Measurements from ENCODE around the gene HADHA.

HADHA gene

GRCh38 chr2:26176279-26176615 is 68.2 kb downstream of the HADHA start:
- Histone ChIP-seq H3K36me3 (ENCODE audit: control insufficient read depth, insufficient read depth, low read length) (no peaks in the 10 kb centered on the region), H3K4me3 (replicated peaks; ENCODE audit: low read depth, low read length) (no peak overlapping the region), H3K27me3 (replicated peaks; ENCODE audit: control insufficient read depth, insufficient read depth, low read length) (no peaks in the 10 kb centered on the region; the same call in 1 of the 2 replicates)
- TF ChIP-seq CTCF (IDR thresholded peaks at IDR 0.05; ENCODE audit: insufficient read depth, low read length, poor library complexity, severe bottlenecking): no peak
- DNase-seq (ENCODE audit: extremely low read depth, insufficient read length): no peak

GRCh38 chr2:26175466-26176278 is 68.8 kb downstream of the HADHA start:
- TF ChIP-seq CTCF (IDR thresholded peaks at IDR 0.05; ENCODE audit: insufficient read depth, low read length, poor library complexity, severe bottlenecking): no peak
- H3K4me3 ChIP-seq (replicated peaks; ENCODE audit: low read depth, low read length): no peak overlapping the region
- no peak for DNase-seq (ENCODE audit: extremely low read depth, insufficient read length)
- no peaks in the 10 kb centered on the region; the same call in 1 of the 2 replicates for H3K27me3 ChIP-seq (replicated peaks; ENCODE audit: control insufficient read depth, insufficient read depth, low read length)
- no peaks in the 10 kb centered on the region for H3K36me3 ChIP-seq (ENCODE audit: control insufficient read depth, insufficient read depth, low read length)

GRCh38 chr2:26174691-26175465 is 69.6 kb downstream of the HADHA start:
- Histone ChIP-seq H3K27me3 (replicated peaks; ENCODE audit: control insufficient read depth, insufficient read depth, low read length) (no peaks in the 10 kb centered on the region; the same call in 1 of the 2 replicates), H3K36me3 (ENCODE audit: control insufficient read depth, insufficient read depth, low read length) (no peaks in the 10 kb centered on the region), H3K4me3 (replicated peaks; ENCODE audit: low read depth, low read length) (no peak overlapping the region)
- no peak for TF ChIP-seq CTCF (IDR thresholded peaks at IDR 0.05; ENCODE audit: insufficient read depth, low read length, poor library complexity, severe bottlenecking)
- no peak for DNase-seq (ENCODE audit: extremely low read depth, insufficient read length)

- Histone ChIP-seq H3K27me3 (replicated peaks; ENCODE audit: control insufficient read depth, insufficient read depth, low read length) (no peaks in the 10 kb centered on the region; the same call in 1 of the 2 replicates), H3K4me3 (replicated peaks; ENCODE audit: low read depth, low read length) (no peak overlapping the region), H3K36me3 (ENCODE audit: control insufficient read depth, insufficient read depth, low read length) (no peaks in the 10 kb centered on the region)
- TF ChIP-seq CTCF (IDR thresholded peaks at IDR 0.05; ENCODE audit: insufficient read depth, low read length, poor library complexity, severe bottlenecking): no peak
- no peak for DNase-seq (ENCODE audit: extremely low read depth, insufficient read length)
Observed at GRCh38 chr2:26173776-26174482, 70.5 kb downstream of the HADHA start.

- H3K27me3 ChIP-seq (replicated peaks; ENCODE audit: control insufficient read depth, insufficient read depth, low read length): no peaks in the 10 kb centered on the region; the same call in 1 of the 2 replicates
- no peak for DNase-seq (ENCODE audit: extremely low read depth, insufficient read length)
- no peaks in the 10 kb centered on the region for H3K36me3 ChIP-seq (ENCODE audit: control insufficient read depth, insufficient read depth, low read length)
- H3K4me3 ChIP-seq (replicated peaks; ENCODE audit: low read depth, low read length): peak within 1 kb of the TSS; percentile 27
- no peak for TF ChIP-seq CTCF (IDR thresholded peaks at IDR 0.05; ENCODE audit: insufficient read depth, low read length, poor library complexity, severe bottlenecking)
Observed at GRCh38 chr2:26172871-26173775, 71.3 kb downstream of the HADHA start, which contains the start of gene GAREM2. TSS of gene GAREM2 (plus strand) at chr2:26173088. CDS start at chr2:26173221, 133 bp downstream.

All from GM06990 (cell line).